ENCODE data around the gene NSD2.
A peak's percentile ranks its signal among the peaks of the same experiment; 100 is the strongest.

Gene NSD2

GRCh38 chr4:1856943-1857699 is 14.1 kb upstream of the NSD2 start:
- DNase-seq (ENCODE audit: low spot score), result no peak
- no peak for TF ChIP-seq CTCF (IDR thresholded peaks at IDR 0.05; ENCODE audit: extremely low read depth, insufficient read depth, missing control alignments)
- in situ Hi-C loops (cut with MboI; ENCODE audit: low pct_unique_long_range_greater_than_20kb, low sequenced_read_pairs, unreplicated experiment), result no loop called here

- no peak for DNase-seq (ENCODE audit: low spot score)
- TF ChIP-seq CTCF (IDR thresholded peaks at IDR 0.05; ENCODE audit: extremely low read depth, insufficient read depth, missing control alignments), result no peak
- in situ Hi-C loops (cut with MboI; ENCODE audit: low pct_unique_long_range_greater_than_20kb, low sequenced_read_pairs, unreplicated experiment), result no loop called here
Observed at GRCh38 chr4:1857931-1858330, 13.3 kb upstream of the NSD2 start.

GRCh38 chr4:1859389-1859753 is 11.8 kb upstream of the NSD2 start:
- no peak for TF ChIP-seq CTCF (IDR thresholded peaks at IDR 0.05; ENCODE audit: extremely low read depth, insufficient read depth, missing control alignments)
- in situ Hi-C loops (cut with MboI; ENCODE audit: low pct_unique_long_range_greater_than_20kb, low sequenced_read_pairs, unreplicated experiment), result no loop called here
- no peak for DNase-seq (ENCODE audit: low spot score)

- peak; percentile 45 for DNase-seq (ENCODE audit: low spot score)
- in situ Hi-C loops (cut with MboI; ENCODE audit: low pct_unique_long_range_greater_than_20kb, low sequenced_read_pairs, unreplicated experiment), result no loop called here
- no peak for TF ChIP-seq CTCF (IDR thresholded peaks at IDR 0.05; ENCODE audit: extremely low read depth, insufficient read depth, missing control alignments)
Observed at GRCh38 chr4:1862055-1862911, 8.9 kb upstream of the NSD2 start.

- TF ChIP-seq CTCF (IDR thresholded peaks at IDR 0.05; ENCODE audit: extremely low read depth, insufficient read depth, missing control alignments), result no peak
- DNase-seq (ENCODE audit: low spot score), result no peak
- in situ Hi-C loops (cut with MboI; ENCODE audit: low pct_unique_long_range_greater_than_20kb, low sequenced_read_pairs, unreplicated experiment), result no loop called here
Observed at GRCh38 chr4:1862961-1863296, 8.3 kb upstream of the NSD2 start.

- in situ Hi-C loops (cut with MboI; ENCODE audit: low pct_unique_long_range_greater_than_20kb, low sequenced_read_pairs, unreplicated experiment), result no loop called here
- DNase-seq (ENCODE audit: low spot score), result no peak
- no peak for TF ChIP-seq CTCF (IDR thresholded peaks at IDR 0.05; ENCODE audit: extremely low read depth, insufficient read depth, missing control alignments)
Observed at GRCh38 chr4:1863297-1864033, 7.7 kb upstream of the NSD2 start.

All from GM13977 (cell line).